C1 segment of cervical spinal cord (tissue), 14 donors: ENCODE results near the gene EIF4G2.
"Not testable (repeated sequence)": the region's sequence is repeated elsewhere in the genome, so short reads cannot be mapped to it uniquely, and the experiment has no call there.

Source experiments
- DNase-seq, 14 donors: peaks; one replicate each; lab custom pipeline; 2025; lab: John Stamatoyannopoulos, UW

EIF4G2 gene

DNA sequence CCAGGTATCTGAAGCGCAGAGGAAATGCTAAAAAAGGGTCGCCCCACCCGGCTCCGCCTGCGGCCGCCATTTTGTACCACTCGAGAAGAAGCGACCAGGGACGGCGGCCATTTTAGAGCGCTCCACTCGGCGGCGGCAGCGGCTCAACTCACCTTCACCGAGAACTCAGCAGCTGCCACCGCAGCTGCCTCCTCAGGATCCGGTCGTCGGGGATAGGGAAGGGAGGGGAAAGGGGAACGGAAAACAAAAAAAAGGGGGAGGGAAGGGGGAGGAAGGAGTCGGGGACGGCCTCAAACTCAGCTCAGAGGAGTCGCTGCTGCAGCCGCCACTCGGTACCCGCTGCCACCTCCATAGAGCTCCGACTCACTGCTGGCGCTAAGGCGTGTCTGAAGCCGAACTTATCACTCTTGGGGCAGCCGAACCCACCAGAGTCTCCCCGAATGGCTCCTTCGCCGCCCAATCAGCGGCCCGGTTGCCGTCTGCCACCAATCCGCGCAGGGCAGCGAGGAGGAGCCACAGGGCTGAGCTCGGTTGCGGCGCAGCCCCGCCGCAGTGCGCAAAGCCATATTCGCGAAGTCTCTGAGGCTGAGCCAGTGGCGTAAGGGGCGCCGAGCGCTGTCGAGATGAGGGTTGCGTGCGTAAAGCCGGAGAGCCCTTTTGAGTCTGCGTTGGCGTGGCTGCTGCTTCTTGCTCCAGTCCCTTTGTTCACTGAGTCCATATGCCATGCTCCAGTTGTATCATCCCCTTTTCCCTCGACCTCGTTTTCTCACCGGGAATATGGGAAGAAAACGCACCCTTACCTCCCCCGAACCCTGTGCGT, at the start of gene EIF4G2:
Gene EIF4G2 (minus strand): TSS at position 374 of the 820 bp plus-strand sequence.
- DNase-seq, result peak; percentile 81 to 99 (median 96)

DNA sequence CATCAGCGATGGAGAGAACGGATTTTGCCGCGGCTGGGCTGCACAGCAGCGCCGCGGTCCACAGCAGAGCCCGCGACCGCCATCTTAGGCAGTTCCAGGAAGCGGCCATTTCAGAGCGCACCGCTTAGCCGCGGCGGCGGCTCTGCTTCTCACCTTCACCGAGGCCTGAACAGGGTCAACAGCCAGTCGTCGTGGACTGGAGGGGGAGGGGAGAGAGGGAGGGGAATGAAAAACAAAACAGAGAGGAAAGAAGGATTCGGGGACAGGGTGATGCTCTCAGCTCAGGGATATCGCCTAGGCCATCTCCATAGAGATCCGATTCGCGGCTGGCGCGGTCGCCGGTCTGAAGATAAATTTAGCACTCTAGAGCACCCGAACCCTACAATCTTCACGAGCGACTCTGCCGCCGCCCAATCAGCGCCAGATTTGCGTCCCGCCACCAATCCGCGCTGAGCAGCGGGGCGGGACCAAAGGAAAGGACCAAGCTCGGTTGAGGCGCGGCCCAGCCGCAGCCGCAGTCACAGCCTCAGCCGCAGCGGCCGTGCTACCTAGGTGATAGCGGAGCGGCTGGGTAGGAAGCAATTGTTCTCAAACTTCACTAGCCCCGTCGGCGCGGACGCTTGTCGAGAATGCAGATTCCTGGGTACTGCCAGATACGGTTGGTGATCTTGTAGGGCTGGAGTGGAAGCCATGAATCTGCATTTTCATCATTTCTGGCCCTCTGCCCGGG, 49.1 kb upstream of the EIF4G2 start, which contains the start of gene ZBED5:
Gene ZBED5 (minus strand): TSS at position 345 of the 730 bp plus-strand sequence. CDS start 3,108 bp downstream, outside the sequence.
- peak; percentile 71 to 99 (median 95) for DNase-seq

DNA sequence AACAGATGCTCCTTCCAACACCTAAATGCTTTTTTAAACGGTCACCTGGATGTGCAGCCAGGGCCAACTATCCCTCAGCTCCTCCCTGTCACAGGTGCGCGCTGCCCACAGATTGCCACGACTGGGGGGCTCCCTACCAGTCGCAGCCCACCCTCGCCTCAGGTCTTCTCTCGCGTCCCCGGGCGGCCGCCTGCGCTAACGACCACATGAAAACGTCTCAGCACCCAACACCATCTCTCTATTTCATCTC, 48.7 kb upstream of the EIF4G2 start:
- DNase-seq, result peak in 5 of 14 donors; percentile 42 to 79 (median 67)

DNA sequence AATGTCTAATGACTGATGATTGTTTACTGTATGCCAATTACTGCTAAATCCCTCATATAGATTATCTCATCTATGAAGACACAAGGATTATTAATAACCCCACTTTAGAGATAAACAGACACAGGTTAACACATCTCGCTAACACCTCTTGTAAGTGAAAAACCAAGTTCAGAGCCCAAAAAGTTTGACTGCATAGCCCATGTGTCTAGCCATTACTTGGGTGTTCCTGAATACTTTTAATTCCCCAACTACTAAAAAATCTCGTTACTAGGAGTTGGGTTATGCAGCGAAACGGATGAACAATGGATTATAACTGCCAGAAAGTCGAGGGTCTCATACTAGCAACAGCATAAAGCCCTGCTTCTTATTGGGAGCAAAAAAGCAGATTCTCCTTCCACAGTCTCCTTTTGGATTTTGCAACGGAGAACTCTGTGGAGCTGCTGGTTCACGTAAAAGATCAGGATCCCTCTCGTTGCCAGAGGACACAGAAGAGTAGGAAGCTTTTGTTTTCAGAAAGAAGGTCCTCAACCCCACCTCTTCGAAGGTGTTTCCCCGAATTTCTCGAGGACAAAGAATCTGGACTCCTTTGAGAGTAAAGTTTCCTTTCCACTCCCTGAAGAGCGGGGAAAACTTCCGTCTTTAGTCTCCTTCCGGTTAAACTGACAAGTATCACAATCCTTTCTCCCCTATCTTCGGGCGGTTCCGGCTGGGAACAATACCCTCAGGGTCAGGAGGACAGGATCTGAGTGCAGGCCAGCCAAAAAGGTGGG, 48.1 kb upstream of the EIF4G2 start:
- DNase-seq, result peak in 4 of 14 donors; percentile 26 to 58 (median 46)

DNA sequence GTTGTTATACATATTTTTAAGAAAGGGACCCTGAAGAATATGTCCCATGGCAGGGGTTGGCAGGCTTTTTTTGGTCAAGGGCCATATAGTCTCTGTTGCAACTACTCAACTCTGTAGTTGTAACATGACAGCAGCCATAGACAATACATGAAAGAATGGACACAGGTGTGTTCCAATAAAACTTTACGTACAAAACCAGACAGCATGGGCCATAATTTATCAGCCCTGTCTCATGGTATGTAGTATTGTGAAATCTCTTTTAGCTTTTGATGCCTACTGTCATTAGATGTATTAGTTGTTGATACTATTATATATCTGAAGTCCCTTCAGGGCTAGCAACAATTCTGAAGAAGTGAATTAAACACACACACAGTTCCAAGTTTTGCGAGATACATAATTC, 46.6 kb upstream of the EIF4G2 start:
- DNase-seq, result no peak

DNA sequence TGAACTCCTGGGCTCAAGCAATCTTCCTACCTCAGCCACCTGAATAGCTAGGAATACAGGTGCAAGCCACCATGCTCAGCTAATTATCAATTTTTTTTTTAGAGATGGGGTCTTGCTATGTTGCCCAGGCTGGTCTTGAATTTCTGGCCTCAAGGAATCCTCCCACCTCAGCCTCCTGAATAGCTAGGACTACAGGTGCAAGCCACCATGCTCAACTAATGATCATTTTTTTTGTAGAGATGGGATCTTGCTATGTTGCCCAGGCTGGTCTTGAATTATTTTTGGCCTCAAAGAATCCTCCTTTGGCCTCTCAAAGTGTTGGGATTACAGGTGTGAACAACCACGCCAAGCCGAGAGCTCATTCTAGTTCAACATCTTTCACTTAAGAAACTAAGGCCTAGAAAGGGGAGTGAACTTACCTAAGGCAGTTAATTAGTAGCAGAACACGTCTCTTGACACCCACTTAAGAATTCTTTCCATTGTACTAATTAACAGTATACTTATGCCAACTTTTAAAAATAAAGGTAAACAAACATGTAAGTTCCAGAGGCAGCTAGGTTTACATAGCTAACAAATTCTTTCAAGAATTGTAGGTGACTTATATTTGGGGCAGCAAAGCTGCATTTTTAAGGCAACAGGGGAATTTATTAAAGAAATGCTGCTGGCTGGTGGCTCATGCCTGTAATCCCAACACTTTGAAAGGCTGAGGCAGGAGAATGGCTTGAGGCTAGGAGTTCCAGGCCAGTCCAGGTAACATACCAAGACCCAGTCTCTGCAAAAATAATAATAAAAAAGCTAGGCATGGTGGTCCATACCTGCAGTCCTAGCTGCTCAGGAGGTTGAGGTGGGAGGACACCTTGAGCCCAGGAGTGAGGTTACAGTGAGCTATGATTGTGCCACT, 39.5 kb upstream of the EIF4G2 start:
- no peak for DNase-seq

DNA sequence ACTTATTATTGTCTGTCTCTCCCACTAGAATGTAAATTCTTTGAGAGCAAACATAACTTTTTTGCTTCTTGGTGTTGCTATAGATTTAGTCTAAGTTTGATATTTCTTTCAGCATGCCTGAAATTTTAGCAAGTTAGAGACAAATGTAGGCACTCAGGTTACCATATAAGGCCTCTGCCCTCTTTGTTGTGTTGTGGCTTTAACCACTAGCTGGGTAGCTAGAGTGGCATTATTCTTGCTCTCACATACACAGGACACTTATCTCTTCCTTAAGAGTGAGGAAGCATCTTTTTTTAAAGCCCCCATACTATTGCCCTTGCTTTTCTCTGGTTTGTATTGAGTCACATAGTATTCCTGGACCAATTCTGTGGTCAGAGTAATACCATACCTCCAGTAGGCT, 37.9 kb upstream of the EIF4G2 start:
- no peak for DNase-seq

DNA sequence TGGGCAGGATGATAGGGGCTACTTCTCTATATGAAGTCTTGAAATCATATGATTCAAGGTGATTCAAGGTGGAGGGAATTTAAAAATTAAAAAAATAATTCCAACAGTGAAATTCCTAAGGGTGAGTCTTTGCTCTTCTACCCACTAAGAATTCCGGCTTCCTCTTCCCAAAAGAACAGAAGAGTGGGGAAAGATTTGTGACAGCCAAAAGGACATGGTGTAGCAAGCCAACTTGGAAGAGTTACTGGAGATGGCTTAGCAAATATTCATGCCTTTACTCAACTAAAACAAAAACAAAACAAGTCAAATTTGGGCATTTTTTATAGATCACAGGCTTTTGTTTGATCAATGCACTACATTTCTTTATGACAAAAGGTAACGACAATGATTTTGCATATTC, 36.9 kb upstream of the EIF4G2 start:
- DNase-seq, result no peak

DNA sequence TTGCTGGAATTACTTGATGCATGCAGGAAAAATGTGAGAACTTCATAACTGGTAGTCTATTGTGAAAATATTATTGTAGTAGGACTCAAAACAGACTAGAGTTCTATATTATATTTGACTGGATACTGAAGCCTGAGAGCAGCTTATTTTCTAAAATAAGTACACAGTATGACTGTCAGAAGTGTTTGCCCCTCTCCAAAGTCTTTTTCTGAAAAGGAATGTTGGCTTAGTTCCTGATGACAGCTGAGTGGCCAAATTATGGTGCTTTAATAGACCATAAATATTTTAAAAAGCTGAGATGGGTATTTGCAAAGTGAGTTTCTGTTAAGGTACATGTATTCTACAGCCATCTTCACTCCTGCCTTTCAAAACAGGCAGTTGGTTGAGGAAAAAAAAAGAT, 36.1 kb upstream of the EIF4G2 start:
- no peak for DNase-seq

DNA sequence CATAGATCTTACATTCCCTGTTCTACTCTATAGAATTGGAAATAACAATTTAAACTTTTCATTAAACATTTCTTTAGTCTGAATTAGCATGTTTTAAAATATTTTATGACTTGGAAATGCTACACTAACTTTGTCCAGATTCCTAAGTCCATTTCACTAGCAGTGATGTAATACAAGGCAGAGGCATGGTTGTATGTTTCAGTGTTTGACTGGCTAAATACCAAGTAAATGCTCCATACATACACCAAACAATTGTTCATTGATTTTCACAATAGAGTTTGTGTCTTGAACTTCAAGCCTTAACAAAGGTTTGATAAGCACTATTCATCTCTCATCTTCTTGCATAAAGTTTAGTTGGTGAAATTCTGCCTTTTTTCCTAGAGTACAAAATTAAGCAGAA, 35.6 kb upstream of the EIF4G2 start:
- no peak for DNase-seq

DNA sequence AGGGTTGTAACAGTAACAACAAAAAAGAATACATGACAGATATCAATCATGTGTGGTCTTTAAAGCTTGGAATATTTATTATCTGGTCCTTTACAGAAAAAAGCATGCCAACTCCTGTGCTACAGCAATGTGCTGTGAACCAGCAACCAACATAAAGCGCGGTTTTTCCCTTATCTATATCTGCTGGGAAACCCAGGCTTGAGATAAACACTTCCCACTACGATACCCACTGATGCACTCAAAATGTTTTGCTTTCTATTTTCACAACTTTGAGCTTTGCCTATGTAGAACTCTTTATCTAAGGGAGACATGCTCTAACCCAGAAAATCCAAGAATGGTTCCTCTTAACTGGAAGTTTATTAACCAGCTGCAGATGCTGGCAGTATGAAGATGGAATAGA, 30.2 kb upstream of the EIF4G2 start:
- DNase-seq, result no peak

DNA sequence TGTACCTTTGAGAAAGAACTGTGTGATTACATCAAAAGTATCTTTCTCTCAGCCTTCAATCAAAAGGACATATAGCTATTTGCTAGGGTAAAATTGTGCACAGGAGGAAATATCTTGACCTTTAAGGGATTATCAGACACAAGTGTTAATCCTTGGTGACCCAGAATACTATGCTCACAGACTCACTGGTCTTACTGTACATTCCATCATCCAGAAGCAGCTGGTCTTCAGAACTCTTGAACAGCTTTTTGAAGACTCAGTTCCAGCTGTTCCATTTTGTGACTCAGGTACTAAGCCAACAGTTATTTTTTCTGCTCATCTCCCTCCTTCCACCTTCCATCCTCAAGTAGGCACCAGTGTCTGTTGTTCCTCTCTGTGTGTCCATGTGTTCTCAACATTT, 29.4 kb upstream of the EIF4G2 start:
- DNase-seq, result no peak

DNA sequence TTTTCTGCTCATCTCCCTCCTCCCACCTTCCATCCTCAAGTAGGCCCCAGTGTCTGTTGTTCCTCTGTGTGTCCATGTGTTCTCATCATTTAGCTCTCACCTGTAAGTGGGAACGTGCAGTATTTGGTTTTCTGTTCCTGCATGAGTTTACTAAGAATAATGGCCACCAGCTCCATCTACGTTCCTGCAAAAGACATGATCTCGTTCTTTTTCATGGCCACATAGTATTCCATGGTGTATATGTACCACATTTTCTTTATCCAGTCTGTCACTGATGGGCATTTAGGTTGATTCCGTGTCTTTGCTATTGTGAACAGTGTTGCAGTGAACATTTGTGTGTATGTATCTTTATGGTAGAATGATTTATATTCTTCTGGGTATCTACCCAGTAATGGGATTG, 28.2 kb upstream of the EIF4G2 start:
- DNase-seq, result not testable (repeated sequence)

DNA sequence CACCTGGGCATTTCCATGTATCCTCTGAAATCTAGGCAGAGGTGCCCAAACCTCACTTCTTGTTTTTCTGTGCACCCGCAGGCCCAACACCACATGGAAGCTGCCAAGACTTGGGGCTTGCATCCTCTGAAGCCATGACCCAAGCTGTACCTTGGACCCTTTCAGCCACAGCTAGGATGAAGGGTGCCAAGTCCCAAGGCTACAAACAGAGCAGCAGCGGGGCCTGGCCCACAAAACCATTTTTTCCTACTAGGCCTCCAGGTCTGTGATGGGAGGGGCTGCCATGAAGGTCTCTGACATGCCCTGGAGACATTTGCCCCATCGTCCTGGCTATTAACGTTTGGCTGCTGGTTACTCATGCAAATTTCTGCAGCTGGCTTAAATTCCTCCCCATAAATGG, 20.4 kb upstream of the EIF4G2 start:
- no peak for DNase-seq

DNA sequence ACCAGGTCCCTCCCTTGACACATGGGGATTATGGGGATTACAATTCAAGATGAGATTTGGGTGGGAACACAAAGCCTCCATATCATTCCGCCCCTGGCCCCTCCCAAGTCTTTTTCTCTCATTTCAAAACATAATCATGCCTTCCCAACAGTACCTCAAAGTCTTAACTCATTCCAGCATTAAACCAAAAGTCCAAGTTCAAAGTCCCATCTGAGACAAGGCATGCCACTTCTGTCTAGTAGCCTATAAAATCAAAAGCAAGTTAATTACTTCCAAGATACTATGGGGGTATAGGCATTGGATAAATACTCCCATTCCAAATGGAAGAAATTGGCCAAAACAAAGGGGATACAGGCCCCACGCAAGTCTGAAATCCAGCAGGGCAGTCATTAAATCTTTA, 19.7 kb upstream of the EIF4G2 start:
- DNase-seq, result no peak

DNA sequence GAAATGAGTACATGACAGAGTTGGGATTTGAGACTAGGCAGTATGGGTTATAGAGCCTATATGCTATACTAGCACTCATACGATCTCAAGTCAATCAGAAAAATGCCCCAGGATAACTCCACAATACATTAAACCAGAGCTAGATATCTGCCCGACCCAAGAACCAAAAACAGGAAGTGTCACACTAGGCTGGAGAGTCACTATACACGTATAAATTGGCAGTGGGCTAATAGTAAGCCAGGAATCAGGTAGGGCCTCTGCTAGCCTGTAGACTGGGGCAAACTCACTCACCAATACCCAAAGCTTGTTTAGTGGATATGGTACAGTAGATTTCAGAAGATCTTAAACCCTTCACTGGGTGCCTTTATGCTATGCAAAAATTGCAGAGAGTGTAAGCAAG, 16.2 kb upstream of the EIF4G2 start:
- DNase-seq, result no peak

DNA sequence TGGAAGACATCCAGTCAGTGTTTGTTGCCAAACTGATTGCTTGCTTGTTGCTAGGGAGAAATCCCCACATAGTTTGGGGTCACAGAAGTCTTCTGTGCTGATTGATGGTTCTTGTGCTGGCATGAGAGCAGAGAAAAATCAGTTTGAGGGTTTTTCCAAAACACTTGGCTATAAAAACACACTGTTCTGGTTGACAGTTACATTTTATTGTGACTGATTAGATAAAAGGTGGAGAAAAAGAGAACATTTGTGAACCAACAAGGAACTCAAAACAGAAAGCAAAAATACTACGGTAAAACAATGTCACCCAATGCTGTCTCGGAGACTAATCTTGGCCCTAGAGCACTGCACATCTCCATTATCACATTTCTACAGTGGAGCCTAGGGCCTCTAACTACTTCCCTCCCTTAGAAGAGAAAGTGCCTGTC, 14.4 kb upstream of the EIF4G2 start:
- no peak for DNase-seq

DNA sequence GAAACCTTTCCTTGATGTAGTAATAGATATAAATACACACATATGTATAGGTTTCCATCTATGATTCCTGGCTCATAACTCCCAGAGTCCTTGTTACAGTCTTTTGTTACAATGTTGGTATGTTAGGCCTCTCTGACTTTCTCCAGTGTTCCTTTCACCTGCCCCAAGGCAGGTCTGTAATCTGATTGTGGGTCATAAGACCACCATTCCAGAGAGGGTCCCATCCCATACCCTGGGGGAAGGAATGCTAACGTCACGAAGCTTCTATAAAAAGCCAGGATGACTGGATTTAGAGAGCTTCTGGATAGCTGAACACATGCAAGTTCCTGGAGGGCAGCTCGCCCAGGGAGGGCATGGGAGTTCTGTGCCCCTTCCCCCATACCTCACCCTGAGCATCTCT, 13.8 kb upstream of the EIF4G2 start:
- not testable (repeated sequence) for DNase-seq

DNA sequence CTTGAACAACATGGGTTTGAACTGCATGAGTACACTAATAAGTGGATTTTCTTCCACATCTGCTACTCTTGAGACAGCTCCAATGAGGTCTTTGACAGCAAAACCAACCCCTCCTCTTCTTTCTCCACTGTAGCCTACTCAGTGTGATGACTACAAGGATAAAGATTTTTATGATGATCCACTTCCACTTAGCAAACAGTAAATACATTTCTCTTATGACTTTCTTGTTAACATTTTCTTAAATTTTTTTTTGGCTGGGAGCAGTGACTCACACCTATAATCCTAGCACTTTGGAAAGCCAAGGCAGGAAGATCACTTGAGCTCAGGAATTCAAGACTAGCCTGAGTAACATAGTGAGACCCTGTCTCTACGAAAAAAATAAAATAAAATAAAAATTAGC, 9.9 kb upstream of the EIF4G2 start:
- no peak for DNase-seq

DNA sequence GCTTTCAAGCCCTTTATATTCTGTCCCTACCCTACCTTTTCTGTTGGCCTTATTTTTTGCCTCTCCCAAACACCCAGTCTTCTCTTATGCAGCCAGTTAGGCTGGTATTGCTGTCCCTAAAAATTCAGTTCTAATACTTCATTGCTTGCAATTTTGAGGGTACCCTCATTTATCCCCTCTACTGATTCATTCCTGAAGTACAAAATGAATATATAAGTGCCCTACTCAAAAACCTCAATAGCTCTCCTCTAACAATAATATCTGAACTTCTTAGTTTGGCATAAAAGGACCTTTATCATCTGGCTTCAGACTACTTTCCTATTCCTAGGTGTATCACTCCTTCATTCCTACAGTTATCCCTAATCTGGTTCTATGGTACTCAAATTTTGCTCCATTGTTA, 5.2 kb upstream of the EIF4G2 start:
- DNase-seq, result no peak
